D721Med (cell line): ENCODE measurements around the gene ACADL.

ENCODE experiments used
- DNase-seq: peaks from one replicate; pipeline ENCODE4 v3.0.0; 2011; ENCODE audit warnings: low spot score; ENCODE audit not compliant: insufficient read length
- FAIRE-seq: peaks from 2 replicates; lab custom pipeline; 2011; peaks lifted over from hg19 to GRCh38; lab: Jason Lieb, UNC
- TF ChIP-seq, protein P1 (sequence below): IDR thresholded peaks from 2 replicates; pipeline ENCODE4 v1.5.1; 2012; ENCODE audit warnings: mild to moderate bottlenecking, control low read depth; ENCODE audit not compliant: insufficient read depth; ENCODE audit errors: missing control alignments

Gene ACADL

DNA sequence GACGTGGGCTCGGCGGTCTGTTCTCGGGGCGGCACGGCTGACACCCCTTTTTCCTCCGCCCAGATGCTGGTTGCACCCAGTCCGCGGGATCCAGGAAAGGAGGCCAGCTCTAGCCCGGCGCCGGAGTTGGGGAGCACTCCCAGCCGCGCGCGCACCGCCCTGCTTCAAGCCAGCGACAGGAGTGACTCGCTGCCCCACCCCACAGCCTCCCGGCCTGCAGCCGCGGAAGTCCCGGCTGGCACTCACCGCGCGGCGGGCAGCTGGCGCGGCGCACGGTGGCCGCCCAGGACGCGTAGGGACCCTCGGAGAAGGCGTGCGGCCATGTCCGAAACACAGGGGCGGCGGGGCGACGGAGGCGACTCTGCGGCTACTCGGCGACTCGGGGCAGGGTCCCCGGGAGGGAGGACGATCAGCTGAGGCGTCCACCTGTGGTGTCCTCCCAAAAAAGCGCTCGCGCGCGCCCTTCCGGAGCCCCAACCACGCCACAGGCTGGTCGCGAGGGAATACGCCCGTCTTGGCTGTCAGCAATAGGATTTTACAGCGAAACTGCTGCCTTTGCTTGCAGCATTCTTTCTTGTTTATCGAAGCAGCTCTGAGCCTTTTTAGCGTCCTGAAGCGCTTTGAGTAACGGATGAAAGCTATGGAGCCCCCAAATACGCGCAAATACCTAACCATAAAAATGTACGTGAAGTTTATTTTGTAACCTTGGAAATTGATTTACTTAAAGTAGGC is at the start of gene ACADL:
Gene ACADL (minus strand): TSS at position 507 of the 732 bp plus-strand sequence. CDS start 184 bp downstream, at position 323.
- TF ChIP-seq, protein P1, sequence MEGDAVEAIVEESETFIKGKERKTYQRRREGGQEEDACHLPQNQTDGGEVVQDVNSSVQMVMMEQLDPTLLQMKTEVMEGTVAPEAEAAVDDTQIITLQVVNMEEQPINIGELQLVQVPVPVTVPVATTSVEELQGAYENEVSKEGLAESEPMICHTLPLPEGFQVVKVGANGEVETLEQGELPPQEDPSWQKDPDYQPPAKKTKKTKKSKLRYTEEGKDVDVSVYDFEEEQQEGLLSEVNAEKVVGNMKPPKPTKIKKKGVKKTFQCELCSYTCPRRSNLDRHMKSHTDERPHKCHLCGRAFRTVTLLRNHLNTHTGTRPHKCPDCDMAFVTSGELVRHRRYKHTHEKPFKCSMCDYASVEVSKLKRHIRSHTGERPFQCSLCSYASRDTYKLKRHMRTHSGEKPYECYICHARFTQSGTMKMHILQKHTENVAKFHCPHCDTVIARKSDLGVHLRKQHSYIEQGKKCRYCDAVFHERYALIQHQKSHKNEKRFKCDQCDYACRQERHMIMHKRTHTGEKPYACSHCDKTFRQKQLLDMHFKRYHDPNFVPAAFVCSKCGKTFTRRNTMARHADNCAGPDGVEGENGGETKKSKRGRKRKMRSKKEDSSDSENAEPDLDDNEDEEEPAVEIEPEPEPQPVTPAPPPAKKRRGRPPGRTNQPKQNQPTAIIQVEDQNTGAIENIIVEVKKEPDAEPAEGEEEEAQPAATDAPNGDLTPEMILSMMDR = no peak
- DNase-seq (peak; percentile 29), FAIRE-seq (no peak)

DNA sequence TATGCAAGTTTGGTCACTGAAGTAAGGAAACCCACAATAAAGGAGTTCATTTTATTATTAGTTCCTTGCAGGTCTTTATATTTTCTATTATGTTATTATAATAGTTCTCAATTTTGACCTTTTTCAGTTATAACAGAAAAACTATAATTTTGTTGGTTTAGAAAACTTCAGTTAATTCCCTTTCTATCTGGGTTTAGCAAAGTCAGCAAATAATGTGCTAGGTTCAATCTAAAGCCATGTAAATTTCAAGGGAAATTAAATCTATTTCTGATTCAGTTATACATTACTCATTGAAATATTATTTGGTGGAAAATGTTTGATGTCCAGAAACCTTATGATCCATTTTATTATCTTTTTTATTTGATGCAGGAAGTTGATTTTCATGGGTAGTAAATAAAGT is 46.1 kb upstream of the ACADL start:
- no peak for FAIRE-seq
- DNase-seq = no peak
- TF ChIP-seq, protein P1 = no peak

DNA sequence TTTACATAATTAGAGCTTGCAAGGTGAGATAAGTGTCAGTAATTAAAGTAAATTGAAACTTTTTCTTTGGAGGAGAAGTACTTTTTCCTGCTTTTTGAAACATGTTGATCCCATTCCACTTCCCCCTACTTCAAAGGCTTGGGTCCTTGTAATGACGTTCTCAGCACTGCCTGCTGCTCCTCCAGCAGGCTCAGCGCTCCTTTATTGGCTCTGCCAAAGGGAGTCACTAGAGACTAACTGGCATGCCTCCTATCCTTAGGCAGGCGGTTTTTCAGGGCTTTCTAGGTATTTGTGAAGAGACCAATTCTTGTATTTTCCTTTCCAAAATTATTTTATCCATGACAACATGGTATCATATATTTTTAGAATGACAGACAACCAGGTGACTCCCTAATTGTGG is 43.9 kb upstream of the ACADL start:
- FAIRE-seq = no peak
- TF ChIP-seq, protein P1 = no peak

DNA sequence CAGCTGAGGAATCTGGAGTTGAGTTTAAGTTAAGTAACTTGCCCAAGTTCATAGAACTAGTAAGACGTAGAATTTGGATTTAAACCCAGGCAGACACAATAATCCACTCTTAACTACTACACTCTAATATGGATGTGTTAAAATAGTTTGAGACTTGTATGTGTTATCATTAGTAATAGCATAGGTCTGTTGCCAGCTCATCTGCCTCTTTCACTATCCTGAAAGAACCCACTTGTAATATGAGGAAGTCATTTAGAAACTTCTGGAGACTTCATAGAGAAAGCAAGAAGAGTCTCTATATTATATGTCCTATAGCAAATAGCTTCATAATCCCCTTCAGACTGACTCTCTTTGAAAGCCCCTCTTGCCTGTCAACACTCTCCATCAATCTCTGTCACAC is 43.0 kb upstream of the ACADL start:
- TF ChIP-seq, protein P1 = no peak
- DNase-seq = no peak
- FAIRE-seq = no peak

More for the DNA sequence above, 43.9 kb upstream of the ACADL start:
- DNase-seq = no peak

DNA sequence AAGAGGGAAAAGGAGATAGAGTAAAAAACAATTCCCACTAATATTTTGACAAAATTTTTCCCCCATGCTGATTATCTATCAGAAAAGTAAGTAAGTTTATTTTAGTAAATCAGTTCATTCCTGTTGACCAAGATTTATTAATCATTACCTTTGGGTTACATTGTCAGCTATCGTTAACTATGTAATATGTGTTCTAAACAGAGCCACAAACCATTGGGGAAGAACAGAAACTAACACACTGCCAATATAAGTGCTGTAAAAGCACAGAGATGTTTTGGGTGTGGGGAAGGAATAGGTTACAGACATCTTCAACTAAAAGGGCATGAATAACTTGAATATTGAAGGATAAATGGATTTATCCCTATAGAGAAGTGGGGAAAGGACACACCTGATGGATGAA is 42.5 kb upstream of the ACADL start:
- DNase-seq (no peak), FAIRE-seq (no peak)
- TF ChIP-seq, protein P1 = no peak

DNA sequence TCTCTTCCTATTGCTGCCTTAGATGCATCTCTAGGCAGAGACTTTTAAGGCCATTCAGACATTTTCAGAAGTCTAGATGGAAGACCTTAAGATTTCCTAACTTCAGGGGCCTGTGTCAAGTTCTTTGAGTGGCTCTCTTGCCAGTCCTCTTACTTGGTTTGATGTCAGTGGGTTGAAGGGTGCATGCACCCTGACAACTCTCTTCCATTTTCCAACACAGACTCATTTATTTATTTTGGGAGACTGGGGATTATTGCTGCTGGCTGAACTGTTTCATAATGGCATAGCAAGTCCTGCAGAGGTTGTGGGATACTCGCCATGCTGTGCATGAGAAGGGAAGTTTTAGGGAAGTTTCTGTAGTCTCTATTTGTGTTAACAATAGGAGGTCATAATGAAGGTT is 39.0 kb upstream of the ACADL start:
- DNase-seq (no peak), FAIRE-seq (no peak)
- TF ChIP-seq, protein P1 = no peak

DNA sequence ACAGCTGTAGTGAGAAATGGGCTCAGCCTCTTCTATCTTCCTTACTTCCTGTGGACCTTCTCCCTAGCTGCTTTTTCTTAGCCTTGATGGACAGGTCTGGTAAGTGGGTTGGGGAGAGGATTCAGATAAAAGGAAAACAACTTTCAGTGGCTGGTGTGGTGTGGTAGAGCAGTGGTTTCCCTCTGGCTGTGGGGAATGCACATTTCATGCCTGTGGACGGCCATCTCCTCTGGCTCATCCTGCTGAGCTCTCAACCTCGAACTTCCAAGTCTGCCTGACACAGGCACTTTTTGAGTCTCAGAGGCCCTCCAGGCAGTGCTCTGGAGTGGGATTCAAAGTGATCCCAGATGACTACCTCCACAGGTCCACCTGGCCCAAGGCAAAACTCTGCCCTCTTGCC is 38.6 kb upstream of the ACADL start:
- DNase-seq (no peak), FAIRE-seq (no peak)
- TF ChIP-seq, protein P1 = no peak
